ENCODE results near the gene CLHC1. TPM values are rescaled to one million over a fixed set of nuclear protein-coding genes. Genes with fewer than 3 reads are reported as not detected.
"Not testable (repeated sequence)": the region's sequence is repeated elsewhere in the genome, so short reads cannot be mapped to it uniquely, and the experiment has no call there.

Gene CLHC1
- total and polyA plus RNA-seq, 4 donors = 2.3 to 33.8 (median 12.2) TPM

GRCh38 chr2:55245411-55245810 lies 13.3 kb upstream of the CLHC1 start:
- peaks cover 15 to 25% (median 17%) of the 10 kb centered on the region in 4 donors for H3K36me3 ChIP-seq (ENCODE audit: control insufficient read depth in 4 of 4, insufficient read depth in 4 of 4, low read length in 4 of 4)
- no peak for TF ChIP-seq CTCF (IDR thresholded peaks at IDR 0.05; ENCODE audit: control extremely low read depth, extremely low read depth)
- WGBS, 2 donors = 89 to 93% methylated on average over 5 of the region's 5 CpGs
- ATAC-seq (ENCODE audit: insufficient read depth, low FRiP score) (no peak), DNase-seq (no peak)
- no peak overlapping the region for H3K4me3 ChIP-seq
- H3K9me3 ChIP-seq (ENCODE audit: control insufficient read depth in 4 of 4, insufficient read depth in 3 of 4, low read length in 3 of 4) = no peaks in the 10 kb centered on the region
- H3K9ac ChIP-seq (ENCODE audit: insufficient read depth in 1 of 2, low read length in 2 of 2) = no peak overlapping the region
- H3K27me3 ChIP-seq (ENCODE audit: control insufficient read depth in 3 of 3, insufficient read depth in 3 of 3, low read length in 2 of 3) = no peaks in the 10 kb centered on the region
- no peak overlapping the region for H3K27ac ChIP-seq (ENCODE audit: low read depth in 1 of 2, low read length in 1 of 2)
- no peaks in the 10 kb centered on the region for H3K4me1 ChIP-seq (ENCODE audit: control insufficient read depth in 5 of 5, insufficient read depth in 5 of 5, low read length in 5 of 5)

GRCh38 chr2:55242617-55243016 lies 10.5 kb upstream of the CLHC1 start:
- Histone ChIP-seq H3K4me1 (ENCODE audit: control insufficient read depth in 5 of 5, insufficient read depth in 5 of 5, low read length in 5 of 5) (no peaks in the 10 kb centered on the region), H3K9me3 (ENCODE audit: control insufficient read depth in 4 of 4, insufficient read depth in 3 of 4, low read length in 3 of 4) (no peaks in the 10 kb centered on the region), H3K27ac (ENCODE audit: low read depth in 1 of 2, low read length in 1 of 2) (no peak overlapping the region), H3K4me3 (no peak overlapping the region), H3K27me3 (ENCODE audit: control insufficient read depth in 3 of 3, insufficient read depth in 3 of 3, low read length in 2 of 3) (no peaks in the 10 kb centered on the region), H3K36me3 (ENCODE audit: control insufficient read depth in 4 of 4, insufficient read depth in 4 of 4, low read length in 4 of 4) (peaks cover 8 to 26% (median 11%) of the 10 kb centered on the region in 4 donors), H3K9ac (ENCODE audit: insufficient read depth in 1 of 2, low read length in 2 of 2) (no peak overlapping the region)
- ATAC-seq (ENCODE audit: insufficient read depth, low FRiP score) (no peak), DNase-seq (no peak)
- no peak for TF ChIP-seq CTCF (IDR thresholded peaks at IDR 0.05; ENCODE audit: control extremely low read depth, extremely low read depth)
- 55 to 65% methylated on average over 1 of the region's 1 CpG for WGBS, 2 donors

- not testable (repeated sequence) for DNase-seq; H3K9me3 ChIP-seq (ENCODE audit: control insufficient read depth in 4 of 4, insufficient read depth in 3 of 4, low read length in 3 of 4); H3K4me3 ChIP-seq; H3K27me3 ChIP-seq (ENCODE audit: control insufficient read depth in 3 of 3, insufficient read depth in 3 of 3, low read length in 2 of 3); H3K27ac ChIP-seq (ENCODE audit: low read depth in 1 of 2, low read length in 1 of 2); ATAC-seq (ENCODE audit: insufficient read depth, low FRiP score); H3K9ac ChIP-seq (ENCODE audit: insufficient read depth in 1 of 2, low read length in 2 of 2); H3K4me1 ChIP-seq (ENCODE audit: control insufficient read depth in 5 of 5, insufficient read depth in 5 of 5, low read length in 5 of 5)
- peaks cover 8 to 25% (median 10%) of the 10 kb centered on the region in 4 donors for H3K36me3 ChIP-seq (ENCODE audit: control insufficient read depth in 4 of 4, insufficient read depth in 4 of 4, low read length in 4 of 4)
- 91 to 93% methylated on average over 8 of the region's 8 CpGs for WGBS, 2 donors
Measured at GRCh38 chr2:55241582-55241981, 9.5 kb upstream of the CLHC1 start.

- ATAC-seq (ENCODE audit: insufficient read depth, low FRiP score) (no peak), DNase-seq (no peak)
- no peaks in the 10 kb centered on the region for H3K27me3 ChIP-seq (ENCODE audit: control insufficient read depth in 3 of 3, insufficient read depth in 3 of 3, low read length in 2 of 3)
- no peak for TF ChIP-seq CTCF (IDR thresholded peaks at IDR 0.05; ENCODE audit: control extremely low read depth, extremely low read depth)
- WGBS, 2 donors = 59 to 62% methylated on average over 4 of the region's 4 CpGs
- H3K36me3 ChIP-seq (ENCODE audit: control insufficient read depth in 4 of 4, insufficient read depth in 4 of 4, low read length in 4 of 4) = peaks cover 7 to 40% (median 22%) of the 10 kb centered on the region in 4 donors
- no peak overlapping the region for H3K9ac ChIP-seq (ENCODE audit: insufficient read depth in 1 of 2, low read length in 2 of 2)
- no peak overlapping the region for H3K4me3 ChIP-seq
- no peak overlapping the region for H3K27ac ChIP-seq (ENCODE audit: low read depth in 1 of 2, low read length in 1 of 2)
- no peaks in the 10 kb centered on the region for H3K9me3 ChIP-seq (ENCODE audit: control insufficient read depth in 4 of 4, insufficient read depth in 3 of 4, low read length in 3 of 4)
- H3K4me1 ChIP-seq (ENCODE audit: control insufficient read depth in 5 of 5, insufficient read depth in 5 of 5, low read length in 5 of 5) = peaks cover 0 to 3% (median 0%) of the 10 kb centered on the region in 5 donors
Measured at GRCh38 chr2:55239656-55240222, 7.6 kb upstream of the CLHC1 start.

Data from lung (tissue), 12 donors.